SU-DHL-6 (cell line): ENCODE data around the gene KCTD19.

Experiments used
- H2AFZ ChIP-seq: fragments of 200-600 bp; sonication (generic); 2 replicates; pipeline ENCODE4 v1.6.1; 2014; ENCODE audit warnings: low read depth, mild to moderate bottlenecking, moderate library complexity, mixed read lengths, antibody characterized with exemption, low read length; ENCODE audit not compliant: severe bottlenecking
- H3F3A ChIP-seq: fragments of 200-600 bp; shearing (Covaris generic); 2 replicates; pipeline ENCODE4 v1.6.0; 2016; ENCODE audit warnings: antibody characterized with exemption, mild to moderate bottlenecking; ENCODE audit not compliant: insufficient read depth
- H3K27ac ChIP-seq: fragments of 200-600 bp; sonication (generic); 2 replicates; pipeline ENCODE4 v1.5.1; 2016; ENCODE audit warnings: low read depth, mild to moderate bottlenecking, low read length, moderate library complexity, mixed read lengths
- H3K27me3 ChIP-seq: fragments of 200-600 bp; sonication (generic), shearing (Covaris generic); 2 replicates; pipeline ENCODE4 v1.6.0; 2014; ENCODE audit warnings: mild to moderate bottlenecking, low read length
- H3K36me3 ChIP-seq: fragments of 200-600 bp; sonication (generic); 2 replicates; pipeline ENCODE4 v1.6.1; 2014; ENCODE audit warnings: mild to moderate bottlenecking, low read length, mixed read lengths
- H3K4me2 ChIP-seq: fragments of 300-600, 200-600 bp; shearing (Covaris generic), sonication (generic); 2 replicates; pipeline ENCODE4 v1.6.0; 2014; ENCODE audit warnings: low read length, low read depth, mild to moderate bottlenecking; ENCODE audit not compliant: poor library complexity, severe bottlenecking
- H3K4me3 ChIP-seq: fragments of 200-600 bp; sonication (generic); 2 replicates; pipeline ENCODE4 v1.5.1; 2014; ENCODE audit warnings: antibody characterized with exemption, low read length, mild to moderate bottlenecking, mixed read lengths; ENCODE audit not compliant: insufficient read depth, poor library complexity, severe bottlenecking
- H3K79me2 ChIP-seq: fragments of 200-600 bp; sonication (generic); 2 replicates; pipeline ENCODE4 v1.6.1; 2014; ENCODE audit warnings: mild to moderate bottlenecking, low read length, moderate library complexity; ENCODE audit not compliant: insufficient read depth
- H3K9ac ChIP-seq: fragments of 200-600 bp; sonication (generic); 2 replicates; pipeline ENCODE4 v1.7.0; 2014; ENCODE audit warnings: mild to moderate bottlenecking, low read length
- H3K9me2 ChIP-seq: fragments of 200-600 bp; sonication (generic); replicated peaks from 2 replicates; pipeline ENCODE4 v1.6.1; 2014; ENCODE audit warnings: low read length; ENCODE audit not compliant: insufficient read depth
- H3K9me3 ChIP-seq: fragments of 200-600 bp; sonication (generic); 2 replicates; pipeline ENCODE4 v1.6.1; 2014; ENCODE audit warnings: low read length, mixed read lengths; ENCODE audit not compliant: insufficient read depth
- H4K20me1 ChIP-seq: fragments of 200-600 bp; sonication (generic); 2 replicates; pipeline ENCODE4 v1.6.1; 2014; ENCODE audit warnings: low read depth, mild to moderate bottlenecking, antibody characterized with exemption, low read length, moderate library complexity, mixed read lengths
- CTCF ChIP-seq: fragments of 200-600 bp; sonication (generic); IDR thresholded peaks from one replicate; pipeline ENCODE4 v1.5.1; 2017; ENCODE audit warnings: antibody characterized with exemption, mild to moderate bottlenecking, low read length, moderate library complexity; ENCODE audit not compliant: insufficient read depth, poor library complexity, severe bottlenecking
- EZH2phosphoT487 ChIP-seq: fragments of 200-600 bp; sonication (generic), shearing (Covaris generic); conservative IDR thresholded peaks from 2 replicates; pipeline ENCODE4 v1.6.1; 2018; ENCODE audit warnings: mild to moderate bottlenecking, antibody characterized with exemption, low read length, moderate library complexity, mixed read lengths

KCTD19 gene

DNA sequence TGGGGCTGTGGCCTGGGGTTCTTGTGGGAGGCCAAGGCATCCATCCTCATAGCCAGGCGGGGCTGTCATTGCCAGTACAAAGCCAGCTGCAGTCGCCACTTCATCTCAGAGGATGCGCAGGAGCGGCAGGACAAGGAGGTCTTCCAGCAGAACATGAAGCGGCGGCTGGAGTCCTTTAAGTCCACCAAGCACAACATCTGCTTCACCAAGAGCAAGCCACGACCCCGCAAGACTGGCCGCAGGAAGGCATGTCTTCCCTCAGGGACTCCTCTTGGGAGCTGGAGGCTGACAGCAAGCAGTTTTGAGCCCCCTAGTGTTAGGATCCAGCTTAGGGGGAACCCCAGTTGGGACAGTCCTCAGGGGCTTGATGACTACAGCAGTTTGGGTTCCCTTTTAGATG lies 62.3 kb downstream of the KCTD19 start:
- Histone ChIP-seq H2AFZ (no peak overlapping the region), H3F3A (no peaks in the 10 kb centered on the region), H3K36me3 (no peaks in the 10 kb centered on the region), H3K4me3 (no peak overlapping the region), H3K9ac (no peak overlapping the region), H3K79me2 (no peaks in the 10 kb centered on the region), H3K4me2 (no peak overlapping the region), H3K9me3 (no peaks in the 10 kb centered on the region), H3K27ac (no peak overlapping the region), H4K20me1 (no peaks in the 10 kb centered on the region), H3K27me3 (no peaks in the 10 kb centered on the region), H3K9me2 (no peaks in the 10 kb centered on the region)
- no peak for TF ChIP-seq EZH2phosphoT487
- TF ChIP-seq CTCF, result no peak

- no peak overlapping the region for H2AFZ ChIP-seq
- no peaks in the 10 kb centered on the region for H4K20me1 ChIP-seq
- H3K27ac ChIP-seq, result no peak overlapping the region
- no peak overlapping the region for H3K4me2 ChIP-seq
- H3K9ac ChIP-seq, result no peak overlapping the region
- no peaks in the 10 kb centered on the region for H3K36me3 ChIP-seq
- no peaks in the 10 kb centered on the region for H3K27me3 ChIP-seq
- no peaks in the 10 kb centered on the region for H3F3A ChIP-seq
- H3K9me2 ChIP-seq, result no peaks in the 10 kb centered on the region
- no peak for TF ChIP-seq CTCF
- no peak for TF ChIP-seq EZH2phosphoT487
- no peak overlapping the region for H3K4me3 ChIP-seq
- no peaks in the 10 kb centered on the region for H3K79me2 ChIP-seq
- H3K9me3 ChIP-seq, result no peaks in the 10 kb centered on the region
These were observed 63.3 kb downstream of the KCTD19 start for GRCh38 chr16:67263201-67263600.

DNA sequence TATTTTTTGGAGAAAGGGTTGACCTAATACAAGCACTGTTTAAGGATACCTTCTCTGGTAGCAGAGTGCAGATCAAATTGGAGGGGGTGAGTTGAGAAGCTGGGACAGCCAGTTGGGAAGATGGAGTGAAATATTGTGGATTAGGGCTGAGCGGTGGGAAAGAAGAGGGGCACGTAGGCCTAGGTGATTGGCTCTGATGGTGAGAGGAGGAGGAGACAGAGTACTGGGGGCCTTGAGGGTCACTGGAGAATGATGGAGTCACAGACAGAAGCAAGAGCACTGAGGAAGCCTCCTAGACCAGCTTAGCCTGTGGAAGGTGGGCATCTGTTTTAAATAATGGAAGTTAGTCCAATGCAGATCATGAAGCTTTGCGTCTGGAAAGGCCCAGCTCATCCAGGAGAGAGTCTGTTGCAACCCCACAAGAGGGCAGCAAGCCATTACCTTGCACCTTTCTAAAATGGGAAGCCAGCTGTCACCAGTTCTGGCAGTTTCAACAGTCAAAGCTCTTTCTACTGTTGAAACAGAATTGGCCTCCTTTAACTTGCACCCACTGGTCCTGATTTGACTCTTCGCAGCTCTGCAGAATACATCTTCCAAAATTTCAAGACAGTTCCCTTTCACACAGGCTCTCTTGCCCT lies 66.0 kb downstream of the KCTD19 start:
- Histone ChIP-seq H3K79me2 (no peaks in the 10 kb centered on the region), H3K36me3 (no peaks in the 10 kb centered on the region), H3K4me2 (no peak overlapping the region), H3K9ac (no peak overlapping the region), H3K4me3 (no peak overlapping the region), H4K20me1 (no peaks in the 10 kb centered on the region), H3F3A (no peaks in the 10 kb centered on the region), H2AFZ (no peak overlapping the region), H3K9me2 (no peaks in the 10 kb centered on the region), H3K27ac (no peak overlapping the region), H3K27me3 (no peaks in the 10 kb centered on the region), H3K9me3 (no peaks in the 10 kb centered on the region)
- TF ChIP-seq CTCF (peak; percentile 45), EZH2phosphoT487 (no peak)
